ENCODE results near the gene TPK1.
"Not testable (repeated sequence)": the region's sequence is repeated elsewhere in the genome, so short reads cannot be mapped to it uniquely, and the experiment has no call there.

TPK1 gene

GRCh38 chr7:144731661-144732351, 104.0 kb downstream of the TPK1 start:
- Histone ChIP-seq H3K27me3 (no peaks in the 10 kb centered on the region), H3K4me3 (ENCODE audit: low read depth, low read length) (no peak overlapping the region), H3K9me3 (no peaks in the 10 kb centered on the region), H3K4me1 (no peaks in the 10 kb centered on the region), H3K36me3 (no peaks in the 10 kb centered on the region)
- DNase-seq, result no peak
- TF ChIP-seq CTCF (IDR thresholded peaks at IDR 0.05; ENCODE audit: low read depth, low read length), result no peak

- Histone ChIP-seq H3K9me3 (no peaks in the 10 kb centered on the region), H3K27me3 (no peaks in the 10 kb centered on the region), H3K4me1 (no peaks in the 10 kb centered on the region), H3K4me3 (ENCODE audit: low read depth, low read length) (no peak overlapping the region), H3K36me3 (no peaks in the 10 kb centered on the region)
- DNase-seq, result no peak
- no peak for TF ChIP-seq CTCF (IDR thresholded peaks at IDR 0.05; ENCODE audit: low read depth, low read length)
These were observed 105.6 kb downstream of the TPK1 start for GRCh38 chr7:144730224-144730623.

- no peak for TF ChIP-seq CTCF (IDR thresholded peaks at IDR 0.05; ENCODE audit: low read depth, low read length)
- no peak for DNase-seq
- H3K36me3 ChIP-seq, result no peaks in the 10 kb centered on the region
These were observed 106.6 kb downstream of the TPK1 start for GRCh38 chr7:144729226-144729625.

GRCh38 chr7:144728551-144728950, 107.3 kb downstream of the TPK1 start:
- Histone ChIP-seq H3K9me3 (no peaks in the 10 kb centered on the region), H3K36me3 (no peaks in the 10 kb centered on the region), H3K4me1 (no peaks in the 10 kb centered on the region), H3K4me3 (ENCODE audit: low read depth, low read length) (no peak overlapping the region), H3K27me3 (no peaks in the 10 kb centered on the region)
- no peak for DNase-seq
- TF ChIP-seq CTCF (IDR thresholded peaks at IDR 0.05; ENCODE audit: low read depth, low read length), result no peak

More at GRCh38 chr7:144729226-144729625, 106.6 kb downstream of the TPK1 start:
- Histone ChIP-seq H3K4me1 (no peaks in the 10 kb centered on the region), H3K27me3 (no peaks in the 10 kb centered on the region), H3K4me3 (ENCODE audit: low read depth, low read length) (no peak overlapping the region), H3K9me3 (no peaks in the 10 kb centered on the region)

GRCh38 chr7:144726840-144727239, 109.0 kb downstream of the TPK1 start:
- not testable (repeated sequence) for H3K36me3 ChIP-seq; H3K4me3 ChIP-seq (ENCODE audit: low read depth, low read length); H3K9me3 ChIP-seq; H3K4me1 ChIP-seq; H3K27me3 ChIP-seq
- peak; percentile 7 for DNase-seq
- peak; percentile 32 for TF ChIP-seq CTCF (IDR thresholded peaks at IDR 0.05; ENCODE audit: low read depth, low read length)

- no peaks in the 10 kb centered on the region for H3K36me3 ChIP-seq
- H3K27me3 ChIP-seq, result no peaks in the 10 kb centered on the region
- no peaks in the 10 kb centered on the region for H3K4me1 ChIP-seq
- no peaks in the 10 kb centered on the region for H3K9me3 ChIP-seq
- no peak overlapping the region for H3K4me3 ChIP-seq (ENCODE audit: low read depth, low read length)
- no peak for TF ChIP-seq CTCF (IDR thresholded peaks at IDR 0.05; ENCODE audit: low read depth, low read length)
- DNase-seq, result no peak
These were observed 110.8 kb downstream of the TPK1 start for GRCh38 chr7:144725070-144725469.
